ENCODE results near the gene DIP2B.

DNA sequence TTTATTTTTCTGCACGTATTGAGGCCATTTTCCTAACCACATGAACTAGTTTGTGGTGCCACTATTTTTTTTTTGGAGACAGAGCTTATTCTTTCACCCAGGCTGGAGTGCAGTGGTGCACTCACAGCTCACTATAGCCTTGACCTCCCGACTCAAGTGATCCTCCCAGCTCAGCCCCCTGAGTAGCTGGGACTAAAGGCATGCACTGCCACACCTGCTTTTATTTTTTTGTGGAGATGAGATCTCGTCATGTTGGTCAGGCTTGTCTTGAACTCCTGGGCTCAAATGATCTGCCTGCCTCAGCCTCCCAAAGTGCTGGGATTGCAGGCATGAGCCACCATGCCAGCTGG, 60.1 kb downstream of the DIP2B start:
- TF ChIP-seq, protein P1, sequence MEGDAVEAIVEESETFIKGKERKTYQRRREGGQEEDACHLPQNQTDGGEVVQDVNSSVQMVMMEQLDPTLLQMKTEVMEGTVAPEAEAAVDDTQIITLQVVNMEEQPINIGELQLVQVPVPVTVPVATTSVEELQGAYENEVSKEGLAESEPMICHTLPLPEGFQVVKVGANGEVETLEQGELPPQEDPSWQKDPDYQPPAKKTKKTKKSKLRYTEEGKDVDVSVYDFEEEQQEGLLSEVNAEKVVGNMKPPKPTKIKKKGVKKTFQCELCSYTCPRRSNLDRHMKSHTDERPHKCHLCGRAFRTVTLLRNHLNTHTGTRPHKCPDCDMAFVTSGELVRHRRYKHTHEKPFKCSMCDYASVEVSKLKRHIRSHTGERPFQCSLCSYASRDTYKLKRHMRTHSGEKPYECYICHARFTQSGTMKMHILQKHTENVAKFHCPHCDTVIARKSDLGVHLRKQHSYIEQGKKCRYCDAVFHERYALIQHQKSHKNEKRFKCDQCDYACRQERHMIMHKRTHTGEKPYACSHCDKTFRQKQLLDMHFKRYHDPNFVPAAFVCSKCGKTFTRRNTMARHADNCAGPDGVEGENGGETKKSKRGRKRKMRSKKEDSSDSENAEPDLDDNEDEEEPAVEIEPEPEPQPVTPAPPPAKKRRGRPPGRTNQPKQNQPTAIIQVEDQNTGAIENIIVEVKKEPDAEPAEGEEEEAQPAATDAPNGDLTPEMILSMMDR (IDR thresholded peaks at IDR 0.05) = no peak
- TF ChIP-seq POLR2AphosphoS5 (IDR thresholded peaks at IDR 0.05) (no peak), POLR2A (IDR thresholded peaks at IDR 0.05) (no peak)

Measured in suprapubic skin (tissue), 4 donors.